GM21786 (cell line): Measurements from ENCODE around the gene CNTN5.
"Not testable (repeated sequence)": the region's sequence is repeated elsewhere in the genome, so short reads cannot be mapped to it uniquely, and the experiment has no call there.

ENCODE experiments used
- ATAC-seq: cut with Tn5 transposase; IDR thresholded peaks from one replicate; pipeline ENCODE4 v1.9.1; 2021; ENCODE audit not compliant: unreplicated experiment

The CNTN5 gene

DNA sequence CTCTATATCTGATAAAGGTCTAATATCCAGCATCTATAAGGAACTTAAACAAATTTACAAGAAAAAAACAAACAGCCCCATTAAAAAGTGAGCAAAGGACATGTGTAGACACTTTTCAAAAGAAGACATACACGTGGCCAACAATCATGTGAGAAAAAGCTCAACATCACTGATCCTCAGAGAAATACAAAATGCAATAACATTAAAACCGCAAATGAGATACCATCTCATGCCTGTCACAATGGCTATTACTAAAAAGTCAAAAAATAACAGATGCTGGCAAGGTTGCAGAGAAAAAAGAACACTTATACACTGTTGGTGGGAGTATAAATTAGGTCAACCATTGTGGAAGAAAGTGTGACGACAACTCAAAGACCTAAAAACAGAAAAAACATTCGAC lies 1253.7 kb downstream of the CNTN5 start:
- ATAC-seq: not testable (repeated sequence)

- ATAC-seq: no peak
These were observed 1274.0 kb downstream of the CNTN5 start for GRCh38 chr11:100294748-100295147.

DNA sequence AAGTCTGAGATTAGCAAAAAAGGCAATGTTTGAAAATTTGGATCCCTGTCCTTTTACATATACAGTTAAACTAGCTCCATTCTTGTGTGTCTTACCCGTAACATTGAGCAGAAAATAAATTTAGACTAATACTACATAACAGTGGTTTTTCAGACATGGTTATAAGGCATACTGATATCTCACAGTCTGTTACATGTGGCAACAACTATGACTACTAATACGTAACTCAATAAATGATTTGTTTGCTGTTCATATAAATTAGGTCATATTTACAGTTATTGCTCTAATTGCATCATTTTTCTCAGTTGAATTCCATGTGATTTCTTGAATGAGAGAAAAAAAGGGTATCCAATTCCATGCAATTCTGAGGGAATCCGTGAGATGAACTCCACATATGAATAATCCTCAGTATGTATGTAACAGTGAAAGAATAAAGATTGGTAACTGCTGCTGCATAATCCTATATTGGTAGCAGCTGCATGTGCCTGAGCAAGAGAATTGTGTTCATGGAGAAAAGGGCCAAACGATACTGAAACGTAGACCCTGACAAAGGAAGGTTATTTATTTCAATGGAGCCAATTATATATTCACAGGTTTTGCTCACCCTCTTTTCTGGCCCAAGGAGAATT lies 1275.4 kb downstream of the CNTN5 start:
- ATAC-seq: no peak

DNA sequence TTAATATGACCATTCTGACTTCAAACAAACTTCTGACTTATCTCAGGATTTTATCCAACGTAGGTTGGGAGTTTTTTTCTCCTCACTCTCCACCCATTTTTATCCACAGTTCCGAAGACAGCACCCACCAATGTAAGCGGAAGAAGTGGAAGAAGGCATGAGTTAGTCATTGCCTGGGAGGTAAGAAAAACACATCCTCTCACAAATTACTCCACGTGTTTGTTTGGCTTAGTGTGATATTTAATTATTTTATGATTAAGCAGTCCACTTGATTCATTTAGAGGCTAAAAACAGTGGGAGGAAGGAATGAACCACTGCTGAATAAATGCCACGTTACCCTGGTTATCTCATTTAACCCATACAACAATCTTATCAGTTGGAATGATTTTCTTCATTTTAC lies 1276.8 kb downstream of the CNTN5 start:
- no peak for ATAC-seq

GRCh38 chr11:100302824-100303223 lies 1282.1 kb downstream of the CNTN5 start:
- ATAC-seq: no peak

- ATAC-seq: no peak
These were observed 1283.1 kb downstream of the CNTN5 start for GRCh38 chr11:100303897-100304296.

DNA sequence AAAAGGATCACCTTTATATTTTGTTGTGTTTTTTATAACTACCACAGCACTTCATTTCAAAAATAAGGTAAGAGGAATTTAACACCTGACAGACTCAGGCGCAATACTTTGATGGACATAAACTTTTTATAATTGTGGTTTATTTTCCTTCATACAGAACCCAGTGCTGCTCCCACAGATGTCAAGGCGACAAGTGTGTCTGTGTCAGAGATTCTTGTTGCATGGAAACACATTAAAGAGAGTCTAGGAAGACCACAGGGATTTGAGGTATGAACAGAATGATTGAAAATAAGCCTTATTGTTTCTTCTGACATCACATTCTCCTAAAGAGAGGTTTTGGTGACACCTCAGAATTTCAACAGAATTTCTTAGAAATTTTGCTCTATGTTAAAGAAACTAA lies 1287.5 kb downstream of the CNTN5 start:
- no peak for ATAC-seq

DNA sequence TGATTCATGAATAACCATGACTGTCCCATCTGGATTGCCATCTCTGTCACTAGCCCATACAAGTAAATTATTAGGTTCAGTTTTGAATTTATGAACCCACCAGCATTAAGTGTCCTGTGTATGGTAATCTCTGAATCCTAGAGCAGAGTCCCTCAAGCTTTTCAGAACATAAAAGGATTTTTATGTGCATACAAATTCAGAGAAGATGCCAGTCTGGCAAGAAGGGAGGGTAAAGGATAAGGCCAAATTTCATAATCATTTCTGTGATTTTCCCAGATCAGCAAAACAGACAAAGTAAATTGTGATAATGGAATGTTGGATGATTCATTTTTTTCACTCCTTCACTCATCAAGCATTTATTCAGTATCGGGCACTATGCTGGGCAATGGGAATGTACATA lies 1295.2 kb downstream of the CNTN5 start:
- no peak for ATAC-seq

GRCh38 chr11:100316952-100317351 lies 1296.2 kb downstream of the CNTN5 start:
- ATAC-seq: no peak

DNA sequence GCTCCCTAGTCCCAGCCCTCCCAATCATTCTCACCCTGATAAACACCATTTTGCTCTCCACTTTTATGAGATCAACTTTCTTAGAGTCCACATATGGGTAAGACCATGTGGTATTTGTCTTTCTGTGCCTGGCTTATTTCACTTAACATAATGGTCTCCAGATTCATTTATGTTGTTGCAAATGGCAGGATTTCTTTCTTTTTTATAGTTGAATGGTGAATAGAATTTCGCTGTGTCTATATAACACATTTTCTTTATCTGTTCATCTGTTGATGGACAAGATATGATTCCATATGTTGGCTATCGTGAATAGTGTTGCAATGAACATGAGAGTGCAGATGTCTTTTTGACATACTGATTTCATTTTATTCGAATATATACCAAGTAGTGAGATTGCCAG lies 1298.9 kb downstream of the CNTN5 start:
- ATAC-seq: no peak

DNA sequence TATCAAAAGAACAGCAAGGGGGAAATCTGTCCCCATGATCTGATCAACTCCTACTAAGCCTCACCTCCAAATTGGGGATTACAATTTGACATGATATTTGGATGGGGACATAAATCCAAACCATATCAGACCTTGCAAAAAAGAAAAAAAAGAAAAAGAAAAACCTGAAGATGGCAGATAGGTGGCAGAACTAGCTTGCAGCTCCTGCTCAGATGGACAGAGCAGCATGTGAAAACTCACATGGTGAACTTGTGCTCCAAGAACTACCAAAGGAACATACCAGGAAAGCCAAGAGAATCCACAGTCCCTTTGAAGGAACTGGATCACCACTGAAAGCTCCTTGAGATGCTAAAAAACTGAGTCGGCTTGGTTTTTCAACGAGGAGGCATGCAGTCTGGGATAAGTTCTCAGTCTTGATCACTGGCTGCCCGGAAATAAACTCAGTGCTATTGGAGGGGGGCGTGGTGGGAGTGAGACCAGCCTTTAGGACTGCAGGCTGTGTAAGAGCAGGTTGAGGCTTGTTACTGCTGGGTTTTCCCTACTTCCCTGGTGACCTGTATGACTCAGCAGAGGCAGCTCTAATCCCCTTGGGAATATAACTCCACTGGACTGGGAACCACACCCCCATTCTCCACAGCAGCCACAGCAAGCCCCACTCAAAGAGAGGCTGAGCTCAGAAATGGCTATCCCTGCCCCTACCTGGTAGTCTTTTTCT lies 1308.0 kb downstream of the CNTN5 start:
- ATAC-seq: no peak

DNA sequence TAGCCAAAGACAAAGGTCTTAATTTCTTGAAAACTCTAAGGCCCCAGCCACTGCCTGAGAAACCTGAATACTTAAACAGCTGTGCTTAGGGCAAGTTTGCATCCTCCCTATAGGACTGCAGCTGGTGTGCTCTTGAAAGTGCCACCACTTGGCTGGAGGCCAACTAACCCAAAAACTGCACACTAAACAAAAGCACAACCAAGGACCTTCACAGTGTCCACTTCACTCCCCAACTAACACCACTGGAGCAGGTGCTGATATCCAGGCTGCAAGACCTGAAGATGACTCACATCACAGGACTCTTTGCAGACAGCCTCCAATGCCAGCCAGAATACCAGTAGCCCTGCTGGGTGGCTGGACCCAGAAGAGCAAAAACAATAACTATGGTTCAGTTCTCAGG lies 1308.6 kb downstream of the CNTN5 start:
- ATAC-seq: no peak

- no peak for ATAC-seq
These were observed 1316.1 kb downstream of the CNTN5 start for GRCh38 chr11:100336873-100337272.

GRCh38 chr11:100338144-100338840 lies 1317.5 kb downstream of the CNTN5 start:
- no peak for ATAC-seq

DNA sequence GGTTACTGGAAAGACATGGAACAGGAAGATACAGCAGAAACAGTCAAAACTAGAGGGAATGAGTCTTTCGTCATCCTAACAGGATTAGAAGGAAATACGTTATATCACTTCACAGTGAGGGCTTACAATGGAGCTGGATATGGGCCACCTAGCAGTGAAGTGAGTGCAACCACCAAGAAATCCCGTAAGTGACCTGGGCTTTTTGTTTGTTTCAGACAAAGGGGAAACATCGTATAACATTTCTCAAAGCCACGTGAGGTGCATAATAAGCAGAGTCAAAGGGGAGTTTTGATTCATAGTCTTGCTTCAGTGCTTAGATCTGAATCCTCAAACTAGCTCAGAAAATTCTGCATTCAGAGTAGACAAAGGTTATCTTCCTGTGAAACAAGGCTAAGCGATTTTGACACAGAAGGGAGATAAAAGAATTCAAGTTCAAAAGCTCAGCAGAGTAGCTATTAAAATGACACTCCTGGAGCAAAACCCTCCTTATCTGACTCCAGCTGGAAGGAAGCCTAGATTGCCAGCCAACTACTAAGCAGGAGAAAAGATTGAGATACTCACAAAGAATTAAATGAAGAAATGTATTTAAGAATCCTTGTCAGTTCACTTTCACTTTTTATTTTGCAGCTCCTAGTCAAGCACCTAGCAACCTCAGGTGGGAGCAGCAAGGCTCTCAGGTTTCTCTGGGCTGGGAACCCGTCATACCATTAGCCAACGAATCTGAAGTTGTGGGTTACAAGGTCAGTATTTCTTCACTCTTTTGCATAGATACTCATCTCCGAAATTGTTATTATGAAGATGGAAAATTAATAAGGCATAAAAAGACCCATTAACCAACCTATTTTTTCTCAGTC lies 1319.9 kb downstream of the CNTN5 start:
- ATAC-seq: no peak

DNA sequence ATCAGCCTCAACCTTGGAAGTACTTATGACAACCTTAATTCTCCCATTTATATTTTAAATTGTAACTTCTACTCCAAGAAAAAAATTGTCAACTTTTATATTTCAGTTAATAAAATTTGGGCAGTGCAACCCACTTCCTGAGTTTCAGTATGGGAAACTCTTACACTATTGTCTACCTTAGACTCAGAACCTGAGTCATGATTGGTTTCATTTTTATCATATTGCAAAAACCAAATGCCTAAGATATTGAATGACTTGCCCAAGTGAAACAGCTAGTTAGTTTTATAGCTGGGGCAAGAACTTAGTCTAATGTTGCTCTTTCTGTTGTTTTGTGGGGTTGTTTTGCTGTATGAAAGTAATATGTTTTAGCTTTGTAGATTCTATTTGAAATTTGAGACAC lies 1332.3 kb downstream of the CNTN5 start:
- no peak for ATAC-seq

DNA sequence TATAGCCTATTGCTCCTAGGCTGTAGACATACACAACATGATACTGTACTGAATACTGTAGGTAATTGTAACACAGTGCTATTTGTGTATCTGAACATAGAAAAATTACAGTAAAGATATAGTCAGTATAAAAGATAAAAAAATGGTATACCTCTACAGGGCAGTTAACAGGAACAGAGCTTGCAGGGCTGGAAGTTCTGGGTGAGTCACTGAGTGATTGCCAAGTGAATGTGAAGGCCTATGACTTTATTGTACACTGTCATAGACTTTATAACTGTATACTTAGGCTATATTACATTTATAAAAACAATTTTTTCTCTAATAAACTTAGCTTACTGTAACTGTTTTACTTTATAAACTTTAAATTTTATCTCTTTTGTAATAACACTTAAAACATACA lies 1334.0 kb downstream of the CNTN5 start:
- no peak for ATAC-seq

GRCh38 chr11:100356035-100356434 lies 1335.3 kb downstream of the CNTN5 start:
- no peak for ATAC-seq

- ATAC-seq: no peak
These were observed 1338.5 kb downstream of the CNTN5 start for GRCh38 chr11:100359281-100359680.

- ATAC-seq: no peak
These were observed 1347.1 kb downstream of the CNTN5 start for GRCh38 chr11:100367892-100368291.

DNA sequence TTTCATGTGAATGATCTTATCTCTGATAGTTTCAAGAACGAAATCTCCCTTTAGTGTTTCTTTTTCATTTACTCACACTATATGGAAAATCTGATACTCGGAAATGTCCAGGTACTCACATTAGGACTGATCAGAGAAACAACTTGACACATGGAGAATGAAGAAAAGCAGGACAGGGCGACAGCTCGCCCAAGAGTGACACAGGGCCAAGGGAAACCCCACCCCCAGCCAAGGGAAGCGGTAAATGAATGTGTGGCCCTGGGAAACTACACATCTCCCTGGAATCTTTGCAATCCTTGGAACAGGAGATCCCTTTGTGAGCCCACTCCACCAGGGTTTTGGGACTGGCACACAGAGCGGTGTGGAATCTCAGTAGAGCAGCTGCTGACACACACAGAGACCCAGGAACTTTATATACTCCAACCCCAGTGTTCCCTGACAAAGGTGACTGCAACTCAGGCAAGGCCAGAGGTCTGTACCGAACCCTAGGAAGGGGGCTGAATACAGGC lies 1362.7 kb downstream of the CNTN5 start:
- ATAC-seq: no peak
